Endothelial cell (in vitro differentiated cells): ENCODE data around the gene DIP2A. TPM values are rescaled to one million over a fixed set of nuclear protein-coding genes. Genes with fewer than 3 reads are reported as not detected.
A peak's percentile ranks its signal among the peaks of the same experiment; 100 is the strongest.

Experiments used
- DNase-seq: peaks from one replicate; pipeline ENCODE4 v3.0.0; 2021; ENCODE audit warnings: low spot score
- H3K27ac Mint-ChIP-seq: one replicate; pipeline ENCODE4 v1.8.0; 2021; ENCODE audit warnings: mixed read lengths, inconsistent platforms; ENCODE audit not compliant: unreplicated experiment
- H3K27me3 Mint-ChIP-seq: one replicate; pipeline ENCODE4 v1.8.0; 2021; ENCODE audit warnings: mild to moderate bottlenecking, moderate library complexity, mixed read lengths, inconsistent platforms; ENCODE audit not compliant: unreplicated experiment
- H3K36me3 Mint-ChIP-seq: one replicate; pipeline ENCODE4 v1.8.0; 2021; ENCODE audit warnings: mild to moderate bottlenecking, low read depth, mixed read lengths, inconsistent platforms; ENCODE audit not compliant: unreplicated experiment
- H3K4me1 Mint-ChIP-seq: one replicate; pipeline ENCODE4 v1.8.0; 2021; ENCODE audit warnings: mild to moderate bottlenecking, mixed read lengths, inconsistent platforms; ENCODE audit not compliant: unreplicated experiment
- H3K4me3 Mint-ChIP-seq: one replicate; pipeline ENCODE4 v1.8.0; 2021; ENCODE audit warnings: mild to moderate bottlenecking, mixed read lengths, inconsistent platforms; ENCODE audit not compliant: unreplicated experiment
- H3K9me3 Mint-ChIP-seq: one replicate; pipeline ENCODE4 v1.8.0; 2021; ENCODE audit warnings: mixed read lengths, inconsistent platforms; ENCODE audit not compliant: unreplicated experiment
- long read RNA-seq: library from polyadenylated mRNA; unstranded; transcript quantifications from one replicate; pipeline ENCODE4 v2.0.0, GENCODE V29; 2020; ENCODE audit not compliant: unreplicated experiment
- total RNA-seq: library from RNA; stranded (reverse); fragmentation: NEBNext Ultra II Directional; extraction: Animal tissue kit (Norgen Biotek cat#: 25700); gene quantifications from one replicate; pipeline ENCODE4 v1.2.1, GENCODE V29; 2021; ENCODE audit not compliant: unreplicated experiment
- TF ChIP-seq, protein P1 (sequence below): fragments of 200-600 bp; sonication (generic); IDR thresholded peaks from one replicate; pipeline ENCODE4 v1.5.0; 2021; ENCODE audit warnings: antibody characterized with exemption; ENCODE audit not compliant: unreplicated experiment

DIP2A gene
- total RNA-seq = 80.2 TPM
- long read RNA-seq, partial matches to known transcripts = 4 of 10 reads
- long read RNA-seq, other reads (novel, unspliced or antisense) = 6 of 10 reads

DNA sequence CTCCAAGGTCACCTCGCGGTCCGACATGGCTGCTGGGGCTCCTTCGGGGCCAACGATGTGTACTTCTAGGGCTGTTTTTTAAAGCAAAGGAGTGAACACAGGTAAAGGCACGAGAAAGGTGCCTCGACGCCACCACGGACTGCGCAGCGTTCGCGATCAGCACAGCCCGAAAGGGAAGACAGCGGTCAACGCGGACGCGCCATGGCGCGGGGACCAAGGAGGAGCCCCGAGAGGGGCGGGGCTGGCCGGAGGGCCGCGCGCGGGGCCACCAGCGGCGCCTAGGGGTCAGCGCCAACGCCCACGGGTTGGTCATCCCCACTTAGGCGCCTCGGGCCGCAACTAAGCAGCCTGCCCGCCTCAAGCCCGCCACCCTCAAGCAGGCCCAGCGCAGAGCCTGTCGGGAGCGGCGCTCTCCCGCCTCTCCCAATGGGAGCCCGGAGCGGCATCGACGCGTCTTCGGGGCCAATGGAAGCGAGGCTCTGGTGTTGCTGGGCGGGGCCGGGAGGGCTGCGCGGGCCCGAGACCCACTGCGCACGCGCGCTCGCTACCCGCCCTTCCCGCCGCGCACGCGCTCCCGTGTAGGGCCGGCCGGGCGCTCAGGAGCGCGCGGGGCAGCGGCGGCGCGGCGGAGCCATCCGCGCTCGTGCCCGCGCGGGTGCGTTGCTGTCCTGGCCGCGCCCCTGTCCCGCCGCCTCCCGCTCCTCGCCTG is at the start of gene DIP2A:
DIP2A (plus strand) TSS at position 577 of the 709 bp plus-strand sequence. CDS start 241 bp downstream, outside the sequence.
- TF ChIP-seq, protein P1, sequence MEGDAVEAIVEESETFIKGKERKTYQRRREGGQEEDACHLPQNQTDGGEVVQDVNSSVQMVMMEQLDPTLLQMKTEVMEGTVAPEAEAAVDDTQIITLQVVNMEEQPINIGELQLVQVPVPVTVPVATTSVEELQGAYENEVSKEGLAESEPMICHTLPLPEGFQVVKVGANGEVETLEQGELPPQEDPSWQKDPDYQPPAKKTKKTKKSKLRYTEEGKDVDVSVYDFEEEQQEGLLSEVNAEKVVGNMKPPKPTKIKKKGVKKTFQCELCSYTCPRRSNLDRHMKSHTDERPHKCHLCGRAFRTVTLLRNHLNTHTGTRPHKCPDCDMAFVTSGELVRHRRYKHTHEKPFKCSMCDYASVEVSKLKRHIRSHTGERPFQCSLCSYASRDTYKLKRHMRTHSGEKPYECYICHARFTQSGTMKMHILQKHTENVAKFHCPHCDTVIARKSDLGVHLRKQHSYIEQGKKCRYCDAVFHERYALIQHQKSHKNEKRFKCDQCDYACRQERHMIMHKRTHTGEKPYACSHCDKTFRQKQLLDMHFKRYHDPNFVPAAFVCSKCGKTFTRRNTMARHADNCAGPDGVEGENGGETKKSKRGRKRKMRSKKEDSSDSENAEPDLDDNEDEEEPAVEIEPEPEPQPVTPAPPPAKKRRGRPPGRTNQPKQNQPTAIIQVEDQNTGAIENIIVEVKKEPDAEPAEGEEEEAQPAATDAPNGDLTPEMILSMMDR = no peak
- Mint-ChIP-seq H3K27me3 (peaks cover 2% of the 10 kb centered on the region), H3K4me1 (peaks cover 28% of the 10 kb centered on the region), H3K9me3 (no peaks in the 10 kb centered on the region), H3K27ac (peak within 1 kb of the TSS; percentile 81), H3K36me3 (peaks cover 3% of the 10 kb centered on the region), H3K4me3 (peak within 1 kb of the TSS; percentile 94)
- DNase-seq = peak; percentile 94

DNA sequence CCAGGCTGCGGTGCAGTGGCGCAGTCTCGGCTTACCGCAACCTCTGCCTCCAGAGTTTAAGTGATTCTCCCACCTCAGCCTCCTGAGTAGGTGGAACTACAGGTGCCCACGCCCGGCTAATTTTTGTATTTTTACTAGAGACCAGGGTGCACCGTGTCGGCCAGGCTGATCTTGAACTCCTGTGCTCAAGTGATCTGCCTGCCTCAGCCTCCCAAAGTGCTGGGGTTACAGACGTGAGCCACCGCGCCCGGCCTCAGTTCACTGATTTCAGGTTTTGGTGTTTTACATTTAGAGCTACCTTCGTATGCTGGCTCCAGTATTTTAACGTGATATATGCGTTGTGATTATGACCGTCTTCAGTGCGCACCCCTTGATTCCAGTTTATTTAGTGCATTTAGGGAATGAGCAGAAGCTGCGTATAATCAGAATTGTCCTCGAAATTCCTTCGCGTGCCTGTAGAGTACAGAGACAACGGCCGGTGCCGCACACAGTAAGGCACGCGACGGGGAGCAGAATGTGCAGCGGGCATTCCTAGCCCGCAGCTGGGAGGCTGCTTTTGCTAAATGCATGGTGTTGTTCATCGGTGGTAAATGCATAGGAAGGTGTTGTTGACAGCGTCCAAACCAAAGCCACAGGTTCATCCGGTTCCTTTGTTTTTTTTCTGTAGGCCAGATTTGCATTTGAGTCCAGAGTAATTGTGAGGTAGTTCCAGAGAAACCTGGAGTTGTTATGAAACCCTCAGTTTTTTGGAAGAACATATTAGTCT is 48.9 kb upstream of the DIP2A start:
- peaks cover 16% of the 10 kb centered on the region for H3K36me3 Mint-ChIP-seq
- H3K27me3 Mint-ChIP-seq = no peaks in the 10 kb centered on the region
- no peak overlapping the region for H3K4me3 Mint-ChIP-seq
- DNase-seq = no peak
- TF ChIP-seq, protein P1 = no peak
- H3K4me1 Mint-ChIP-seq = no peaks in the 10 kb centered on the region
- no peaks in the 10 kb centered on the region for H3K9me3 Mint-ChIP-seq
- H3K27ac Mint-ChIP-seq = peak overlapping the region; percentile 10

DNA sequence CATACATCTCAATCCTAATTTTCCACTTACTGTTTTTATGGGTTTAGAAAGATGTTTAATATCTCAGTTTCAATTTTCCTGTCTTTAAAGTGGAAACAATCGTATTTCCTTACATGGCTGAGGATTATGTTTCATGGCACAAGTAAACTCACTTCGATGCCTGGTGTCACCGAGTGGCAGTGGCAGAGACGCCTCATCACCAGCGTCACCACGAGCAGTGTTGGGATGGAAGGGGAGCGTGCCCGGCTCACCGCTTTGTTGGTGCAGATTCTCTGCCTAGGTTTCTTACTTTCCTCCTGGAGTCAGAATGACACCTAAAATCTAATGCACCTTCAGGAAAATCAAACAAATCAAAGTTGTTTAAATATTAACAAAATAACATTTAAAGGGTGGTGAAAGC is 48.2 kb upstream of the DIP2A start:
- no peak for DNase-seq
- H3K4me3 Mint-ChIP-seq = no peak overlapping the region
- TF ChIP-seq, protein P1 = no peak
- no peaks in the 10 kb centered on the region for H3K4me1 Mint-ChIP-seq
- H3K27ac Mint-ChIP-seq = no peak overlapping the region
- peaks cover 17% of the 10 kb centered on the region for H3K36me3 Mint-ChIP-seq
- no peaks in the 10 kb centered on the region for H3K9me3 Mint-ChIP-seq
- H3K27me3 Mint-ChIP-seq = no peaks in the 10 kb centered on the region

GRCh38 chr21:46411236-46411635 is 47.5 kb upstream of the DIP2A start:
- H3K4me1 Mint-ChIP-seq = no peaks in the 10 kb centered on the region

More at GRCh38 chr21:46411236-46411635, 47.5 kb upstream of the DIP2A start:
- Mint-ChIP-seq H3K4me3 (no peak overlapping the region), H3K27ac (no peak overlapping the region), H3K36me3 (peaks cover 24% of the 10 kb centered on the region), H3K27me3 (peaks cover 2% of the 10 kb centered on the region), H3K9me3 (no peaks in the 10 kb centered on the region)
- TF ChIP-seq, protein P1 = no peak
- DNase-seq = no peak
